GM18498 (cell line): ENCODE measurements around the gene CAMK1D.

Experiments used
- ATAC-seq: cut with Tn5 transposase; IDR thresholded peaks from one replicate; pipeline ENCODE4 v1.9.1; 2021; ENCODE audit warnings: mild to moderate bottlenecking, moderate library complexity; ENCODE audit not compliant: unreplicated experiment

CAMK1D gene

DNA sequence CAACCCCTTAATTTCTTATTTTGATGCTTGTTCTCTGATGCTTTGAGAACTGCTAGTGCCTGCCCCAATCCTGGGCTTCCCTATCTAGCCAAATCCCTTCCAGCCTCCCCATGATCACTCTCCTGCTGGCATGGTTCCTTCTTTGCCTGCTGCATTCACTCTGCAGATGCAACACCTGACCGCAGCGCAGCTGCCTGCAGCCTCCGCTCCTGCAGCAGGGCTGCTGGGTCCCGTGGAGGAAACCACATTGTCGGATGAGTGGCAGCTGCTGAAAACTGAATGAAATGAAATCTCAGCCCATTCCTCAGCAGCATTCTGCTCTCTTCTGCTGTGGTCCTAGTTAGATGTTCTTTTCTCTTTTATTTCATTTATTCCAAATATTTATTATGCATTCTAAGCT lies 331.9 kb downstream of the CAMK1D start:
- ATAC-seq = no peak

GRCh38 chr10:12684784-12685183 lies 335.4 kb downstream of the CAMK1D start:
- ATAC-seq = no peak

DNA sequence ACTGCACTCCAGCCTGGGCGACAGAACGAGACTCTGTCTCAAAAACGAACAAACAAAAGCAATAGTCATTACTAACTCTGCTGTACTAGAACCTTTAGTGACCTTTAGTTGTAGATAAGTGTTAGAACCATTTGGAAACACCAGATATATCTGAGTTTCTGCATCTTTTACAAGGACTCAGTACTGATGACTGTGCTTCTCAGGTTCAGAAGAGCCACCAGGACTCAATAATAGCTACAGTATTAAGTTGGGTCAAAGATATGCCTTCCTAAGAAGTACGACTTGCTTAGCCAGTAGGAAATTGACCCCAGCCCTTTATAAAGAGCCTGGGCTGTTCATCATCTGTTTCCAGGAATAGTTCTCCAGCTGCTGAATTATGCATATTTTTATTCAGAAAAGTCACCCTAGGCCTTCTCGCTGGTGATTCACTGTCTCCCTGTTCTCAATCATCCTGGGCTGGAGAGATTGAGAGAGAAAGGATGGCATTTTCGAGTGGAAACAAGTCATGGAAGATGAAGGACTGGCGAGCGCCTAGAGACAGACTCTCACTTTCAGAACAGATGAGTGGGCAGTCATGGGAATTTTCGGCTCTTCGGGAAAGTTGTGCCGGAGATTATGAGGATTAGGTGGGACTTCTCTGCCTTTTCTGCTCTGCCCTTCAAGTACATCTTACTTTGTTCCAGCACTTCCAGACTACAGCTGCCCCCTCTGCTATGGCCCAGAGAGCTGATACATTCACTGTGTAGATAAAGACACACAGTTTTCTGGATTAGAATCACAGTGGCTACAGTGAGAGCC lies 336.1 kb downstream of the CAMK1D start:
- no peak for ATAC-seq

DNA sequence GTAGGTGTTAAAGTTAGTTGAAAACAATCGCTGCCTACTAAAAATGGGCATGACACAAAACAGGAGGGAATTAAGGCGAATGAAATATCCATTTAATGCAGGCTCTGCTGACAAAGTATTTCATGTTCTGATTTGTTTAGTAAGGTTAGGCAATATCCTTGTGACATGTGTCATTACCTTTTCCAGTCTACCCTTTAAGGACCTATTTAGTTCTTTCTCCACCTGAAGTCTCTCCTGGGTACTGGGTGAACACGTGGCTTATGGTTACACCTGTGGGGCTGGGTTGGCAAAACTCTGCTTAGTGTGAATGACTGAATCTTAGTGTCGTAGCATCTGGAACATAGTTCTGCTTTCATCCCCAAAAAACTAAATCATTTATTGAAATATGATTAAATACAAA lies 338.6 kb downstream of the CAMK1D start:
- ATAC-seq = no peak

GRCh38 chr10:12689893-12690292 lies 340.5 kb downstream of the CAMK1D start:
- ATAC-seq = no peak

GRCh38 chr10:12690525-12691126 lies 341.3 kb downstream of the CAMK1D start:
- no peak for ATAC-seq

DNA sequence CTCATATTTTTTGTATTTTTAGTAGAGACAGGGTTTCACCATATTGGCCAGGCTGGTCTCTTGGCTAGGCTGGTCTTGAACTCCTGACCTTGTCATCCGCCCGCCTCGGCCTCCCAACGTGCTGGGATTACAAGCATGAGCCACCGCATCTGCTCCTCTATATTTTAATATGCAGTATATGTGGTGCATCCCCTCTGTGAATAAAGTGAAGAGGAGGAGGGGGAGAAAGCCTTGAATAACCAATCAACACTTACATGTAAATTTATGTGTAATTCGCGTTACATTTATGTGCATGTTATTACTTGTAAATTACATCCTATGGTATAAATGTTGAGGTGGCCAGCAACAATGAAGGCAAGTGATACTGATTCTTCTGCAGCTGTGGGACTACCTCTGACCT lies 342.2 kb downstream of the CAMK1D start:
- ATAC-seq = no peak

- ATAC-seq = no peak
Observed at GRCh38 chr10:12697764-12698163, 348.4 kb downstream of the CAMK1D start.

- no peak for ATAC-seq
Observed at GRCh38 chr10:12699258-12699700, 349.9 kb downstream of the CAMK1D start.

DNA sequence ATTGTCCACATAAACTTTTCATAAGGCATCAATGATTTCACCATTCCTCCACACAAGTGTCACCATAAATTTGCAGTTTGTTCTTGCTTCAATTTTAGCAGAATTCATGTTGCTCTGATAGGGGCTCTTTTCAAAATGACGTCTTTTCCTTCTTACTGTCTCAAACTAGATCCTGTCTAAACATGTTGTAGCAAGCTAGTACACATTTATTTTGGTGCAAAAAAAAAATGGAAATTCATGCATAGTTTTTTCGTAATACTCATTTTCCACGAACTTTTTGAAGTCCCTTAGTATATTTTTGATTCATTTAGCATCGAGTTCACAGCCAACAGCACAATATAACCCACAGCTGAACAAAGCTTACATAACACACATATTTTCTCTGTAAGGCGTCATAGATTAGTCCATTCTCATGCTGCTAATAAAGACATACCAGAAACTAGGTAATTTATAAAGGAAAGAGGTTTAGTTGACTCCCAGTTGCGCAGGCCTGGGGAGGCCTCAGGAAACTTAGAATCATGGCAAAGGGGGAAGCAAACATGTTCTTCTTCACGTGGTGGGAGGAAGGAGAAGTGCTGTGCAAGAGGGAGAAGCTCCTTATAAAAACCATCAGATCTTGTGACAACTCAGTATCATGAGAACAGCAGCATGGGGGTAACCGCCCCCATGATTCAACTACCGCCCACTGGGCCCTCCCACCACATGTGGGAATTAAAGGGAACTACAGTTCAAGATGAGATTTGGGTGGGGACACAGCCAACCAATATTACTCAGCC lies 350.6 kb downstream of the CAMK1D start:
- no peak for ATAC-seq

DNA sequence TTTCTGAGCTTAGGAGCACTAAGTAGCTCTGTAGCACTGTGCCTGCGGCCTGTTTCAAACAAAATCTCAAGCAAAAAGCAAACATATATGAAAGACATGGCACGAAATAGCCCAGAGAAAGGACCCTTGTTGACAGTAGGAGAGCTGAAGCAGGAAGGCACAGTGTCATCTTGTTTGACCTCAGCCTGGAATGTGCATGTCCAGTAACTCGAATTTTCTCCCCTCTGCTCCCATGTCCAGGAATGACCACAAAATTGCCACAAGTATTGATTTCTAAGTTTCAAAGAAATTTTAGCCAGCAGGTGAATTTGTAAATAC lies 351.2 kb downstream of the CAMK1D start:
- ATAC-seq = no peak

DNA sequence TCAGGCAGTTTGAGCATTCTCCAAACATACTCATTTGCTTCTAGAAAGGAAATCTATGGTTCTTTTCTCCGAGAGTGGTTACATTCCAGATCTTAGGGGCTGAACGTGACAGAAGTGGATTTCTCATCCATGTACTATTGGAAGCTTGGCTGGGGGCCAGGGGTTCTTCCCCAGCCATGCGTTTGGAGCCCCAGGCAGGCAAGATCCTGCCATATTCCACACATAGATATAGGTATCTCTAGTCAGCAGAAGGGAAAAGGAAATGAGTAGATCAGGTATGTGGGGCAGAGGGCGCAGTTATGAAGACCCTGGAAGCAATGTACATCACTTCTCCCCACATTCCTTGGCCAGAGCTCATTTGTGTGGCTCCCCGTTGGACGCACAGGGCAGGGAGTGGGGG lies 352.3 kb downstream of the CAMK1D start:
- no peak for ATAC-seq

DNA sequence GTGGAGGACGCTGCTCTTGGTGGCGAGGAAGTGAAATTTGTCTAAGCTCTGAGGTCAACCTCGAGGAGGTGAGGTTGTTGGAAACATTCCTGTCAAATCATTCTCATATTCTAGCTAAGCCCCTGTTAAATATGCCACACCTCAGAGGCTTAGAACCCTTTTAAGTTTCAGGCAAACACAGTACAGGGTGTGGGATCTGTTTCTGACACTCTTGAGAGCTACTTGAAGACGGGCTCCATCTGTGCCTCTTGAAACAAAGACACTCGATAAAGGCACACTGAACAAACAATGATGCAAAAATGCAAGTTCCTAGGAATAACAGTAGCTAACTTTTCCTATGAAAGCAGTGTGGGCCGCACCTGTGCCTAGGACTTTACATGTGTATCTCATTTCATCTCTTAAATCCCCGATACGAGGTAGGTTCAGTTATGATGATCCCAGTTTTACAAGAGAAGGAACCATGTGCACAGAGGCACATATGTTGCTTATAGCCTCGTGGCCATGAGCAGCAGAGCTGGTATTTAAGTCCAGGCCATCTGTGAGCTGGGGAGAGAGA lies 352.9 kb downstream of the CAMK1D start:
- ATAC-seq = no peak

GRCh38 chr10:12703126-12703525 lies 353.8 kb downstream of the CAMK1D start:
- no peak for ATAC-seq

- ATAC-seq = no peak
Observed at GRCh38 chr10:12703813-12704212, 354.5 kb downstream of the CAMK1D start.

DNA sequence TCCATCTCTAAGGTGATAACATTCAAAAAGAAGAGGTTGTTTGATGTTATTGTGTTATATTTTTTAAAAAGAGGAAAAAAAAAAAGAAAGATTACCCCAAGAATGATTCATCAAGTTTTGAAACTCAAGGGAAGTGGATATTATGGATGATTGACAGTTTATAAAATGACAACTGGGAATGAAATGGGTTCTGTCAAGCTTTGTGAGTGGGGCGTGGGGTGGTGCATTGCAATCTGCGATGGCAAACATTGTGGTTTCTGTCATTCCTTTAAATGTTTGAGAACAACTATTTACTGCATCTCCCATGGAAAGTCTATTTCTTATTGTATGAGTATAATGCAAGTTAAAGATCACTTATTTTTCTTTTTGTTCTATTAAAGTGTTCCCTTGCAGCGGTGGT lies 355.1 kb downstream of the CAMK1D start:
- no peak for ATAC-seq

- ATAC-seq = no peak
Observed at GRCh38 chr10:12705943-12706342, 356.6 kb downstream of the CAMK1D start.

GRCh38 chr10:12707461-12708185 lies 358.3 kb downstream of the CAMK1D start:
- no peak for ATAC-seq

- ATAC-seq = no peak
Observed at GRCh38 chr10:12709000-12709401, 359.7 kb downstream of the CAMK1D start.

DNA sequence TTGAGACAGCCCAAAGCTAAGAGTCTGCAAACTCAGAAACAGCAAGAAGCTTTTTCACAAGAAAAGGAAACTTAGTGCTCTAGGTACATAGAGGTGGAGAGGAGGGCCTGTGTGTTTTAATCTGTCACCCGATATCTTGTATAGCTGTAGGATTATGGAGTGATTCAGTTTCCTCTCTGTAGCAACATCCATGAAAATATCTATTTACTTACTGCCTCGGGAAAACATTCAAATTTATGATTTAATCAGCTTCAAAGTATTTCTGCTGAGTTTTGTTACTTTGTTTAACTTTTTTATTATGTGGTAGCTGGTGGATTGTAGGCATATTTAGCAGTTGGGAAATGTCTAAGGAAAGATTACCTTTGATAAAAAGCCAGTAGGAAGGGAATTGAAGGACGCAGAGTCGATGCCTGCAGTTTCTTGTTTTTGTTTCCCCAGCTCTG lies 360.2 kb downstream of the CAMK1D start:
- no peak for ATAC-seq

DNA sequence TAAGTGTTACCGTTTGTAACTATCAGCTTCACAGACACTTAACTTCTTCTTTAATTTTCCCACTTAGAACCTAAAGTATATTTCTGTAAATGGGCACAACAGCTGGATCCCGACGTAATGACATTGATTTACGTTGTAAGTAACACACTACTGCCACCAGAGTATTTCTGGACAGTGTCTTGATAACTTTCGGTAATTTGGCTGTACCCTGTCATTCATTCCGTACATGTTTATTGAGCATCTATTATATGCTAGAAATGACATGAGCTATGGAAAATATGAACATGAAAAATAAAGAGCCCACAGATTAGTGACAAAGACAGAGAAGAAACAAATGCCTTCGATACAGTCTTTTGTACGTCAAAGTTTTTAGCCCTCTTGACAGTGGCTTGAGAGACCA lies 360.8 kb downstream of the CAMK1D start:
- ATAC-seq = no peak
